MCF 10A (cell line): ENCODE results near the gene PCSK5. TPM values are rescaled to one million over a fixed set of nuclear protein-coding genes. Genes with fewer than 3 reads are reported as not detected.
"Not testable (repeated sequence)": the region's sequence is repeated elsewhere in the genome, so short reads cannot be mapped to it uniquely, and the experiment has no call there.

Experiments used
- BruUV-seq: library from RNA; stranded (reverse); fragments of 400-500 nt; replicated peaks from 2 replicates; lab custom pipeline; 2021; lab: Mats Ljungman, UMichigan
- CTCF ChIA-PET: fragments of 300-600 bp; sonication (Branson Sonifier 250); formaldehyde crosslinking; extraction: SDS; loops from one replicate; lab custom pipeline; 2021; ENCODE audit warnings: antibody characterized with exemption, inconsistent platforms; lab: Yijun Ruan, JAX
- POLR2A ChIA-PET: fragments of 300-600, 350-650 bp; sonication (Branson Sonifier 250); formaldehyde crosslinking; extraction: SDS; loops from one replicate; lab custom pipeline; 2020; ENCODE audit warnings: antibody characterized with exemption, inconsistent platforms; lab: Yijun Ruan, JAX
- DNase-seq: peaks from one replicate; pipeline ENCODE4 v3.0.0-alpha.2; 2018; ENCODE audit not compliant: unreplicated experiment
- H3K27ac Mint-ChIP-seq: one replicate; pipeline ENCODE4 v1.8.0; 2022; ENCODE audit warnings: mild to moderate bottlenecking, low read depth, mixed read lengths; ENCODE audit not compliant: unreplicated experiment
- H3K27me3 Mint-ChIP-seq: one replicate; pipeline ENCODE4 v1.8.0; 2022; ENCODE audit warnings: mixed read lengths; ENCODE audit not compliant: insufficient read depth, unreplicated experiment
- H3K36me3 Mint-ChIP-seq: one replicate; pipeline ENCODE4 v1.8.0; 2022; ENCODE audit warnings: mild to moderate bottlenecking, moderate library complexity, mixed read lengths; ENCODE audit not compliant: insufficient read depth, unreplicated experiment
- H3K4me1 Mint-ChIP-seq: one replicate; pipeline ENCODE4 v1.8.0; 2022; ENCODE audit warnings: mixed read lengths; ENCODE audit not compliant: insufficient read depth, unreplicated experiment
- H3K4me3 Mint-ChIP-seq: one replicate; pipeline ENCODE4 v1.8.0; 2022; ENCODE audit warnings: mild to moderate bottlenecking, moderate library complexity, mixed read lengths; ENCODE audit not compliant: unreplicated experiment
- H3K9me3 Mint-ChIP-seq: one replicate; pipeline ENCODE4 v1.8.0; 2022; ENCODE audit warnings: mixed read lengths; ENCODE audit not compliant: unreplicated experiment
- intact Hi-C: fragments of 100-400 bp; cut with micrococcal nuclease; formaldehyde crosslinking; loops from 2 replicates; pipeline ENCODE4 v1.14.1; 2022
- total RNA-seq: library from RNA; stranded (reverse); gene quantifications from 2 replicates; pipeline ENCODE4 v1.2.3, GENCODE V29; 2022
- TF ChIP-seq, protein P1 (sequence below): fragments of 200-600 bp; IDR thresholded peaks from one replicate; pipeline ENCODE4 v1.8.0; 2022; ENCODE audit warnings: antibody characterized with exemption, mild to moderate bottlenecking; ENCODE audit not compliant: unreplicated experiment

Gene PCSK5
- total RNA-seq, 1 experiment from 2014 or later = not detected

DNA sequence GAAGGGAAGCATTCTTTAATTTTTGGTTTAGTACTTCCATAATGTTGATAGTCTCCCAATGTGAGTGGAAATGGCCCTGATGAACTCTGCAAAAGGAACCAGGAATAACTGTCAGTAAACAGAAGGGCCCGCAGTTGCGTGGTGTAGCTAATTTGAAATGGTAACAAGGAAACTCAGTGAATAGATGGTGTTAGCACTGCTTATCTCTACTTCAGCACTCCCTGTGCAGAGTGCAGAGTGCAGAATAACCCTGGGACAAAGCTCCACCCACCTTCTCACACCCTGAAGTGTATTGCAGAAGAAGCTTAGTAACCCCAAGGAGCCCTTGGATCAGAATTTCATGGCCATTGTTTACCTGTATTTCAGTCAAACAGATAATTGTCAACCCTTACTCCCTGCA is 158.9 kb downstream of the PCSK5 start:
- Mint-ChIP-seq H3K4me3 (no peak overlapping the region), H3K27me3 (no peaks in the 10 kb centered on the region), H3K9me3 (peaks cover 37% of the 10 kb centered on the region), H3K4me1 (no peaks in the 10 kb centered on the region), H3K27ac (no peak overlapping the region), H3K36me3 (peaks cover 6% of the 10 kb centered on the region)
- DNase-seq = no peak
- BruUV-seq = no TSS peak
- intact Hi-C loops = no loop called here
- ChIA-PET CTCF (no interaction called here), POLR2A (no interaction called here)
- TF ChIP-seq, protein P1, sequence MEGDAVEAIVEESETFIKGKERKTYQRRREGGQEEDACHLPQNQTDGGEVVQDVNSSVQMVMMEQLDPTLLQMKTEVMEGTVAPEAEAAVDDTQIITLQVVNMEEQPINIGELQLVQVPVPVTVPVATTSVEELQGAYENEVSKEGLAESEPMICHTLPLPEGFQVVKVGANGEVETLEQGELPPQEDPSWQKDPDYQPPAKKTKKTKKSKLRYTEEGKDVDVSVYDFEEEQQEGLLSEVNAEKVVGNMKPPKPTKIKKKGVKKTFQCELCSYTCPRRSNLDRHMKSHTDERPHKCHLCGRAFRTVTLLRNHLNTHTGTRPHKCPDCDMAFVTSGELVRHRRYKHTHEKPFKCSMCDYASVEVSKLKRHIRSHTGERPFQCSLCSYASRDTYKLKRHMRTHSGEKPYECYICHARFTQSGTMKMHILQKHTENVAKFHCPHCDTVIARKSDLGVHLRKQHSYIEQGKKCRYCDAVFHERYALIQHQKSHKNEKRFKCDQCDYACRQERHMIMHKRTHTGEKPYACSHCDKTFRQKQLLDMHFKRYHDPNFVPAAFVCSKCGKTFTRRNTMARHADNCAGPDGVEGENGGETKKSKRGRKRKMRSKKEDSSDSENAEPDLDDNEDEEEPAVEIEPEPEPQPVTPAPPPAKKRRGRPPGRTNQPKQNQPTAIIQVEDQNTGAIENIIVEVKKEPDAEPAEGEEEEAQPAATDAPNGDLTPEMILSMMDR = no peak

DNA sequence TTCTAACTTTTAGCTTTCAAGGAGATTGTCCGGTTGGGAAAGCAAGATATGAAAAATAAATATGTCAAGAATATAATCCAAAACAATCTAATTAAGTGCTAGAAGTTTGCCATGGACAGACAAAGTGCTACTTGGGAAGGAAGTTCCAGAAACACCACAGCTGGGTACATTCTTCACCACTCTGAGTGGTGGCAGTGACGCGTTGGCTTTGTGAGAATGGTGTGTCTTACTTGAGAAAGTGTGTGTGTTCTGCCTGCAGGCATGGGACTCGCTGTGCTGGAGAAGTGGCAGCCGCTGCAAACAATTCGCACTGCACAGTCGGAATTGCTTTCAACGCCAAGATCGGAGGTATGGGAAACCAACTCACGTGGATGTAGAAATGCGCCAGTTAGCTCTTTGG is 177.2 kb downstream of the PCSK5 start:
- CTCF ChIA-PET = interaction anchor here (0.7 kb wide), 1 partner anchor 218 kb away, joined by 3 read pairs; no protein-coding TSS in a partner anchor

DNA sequence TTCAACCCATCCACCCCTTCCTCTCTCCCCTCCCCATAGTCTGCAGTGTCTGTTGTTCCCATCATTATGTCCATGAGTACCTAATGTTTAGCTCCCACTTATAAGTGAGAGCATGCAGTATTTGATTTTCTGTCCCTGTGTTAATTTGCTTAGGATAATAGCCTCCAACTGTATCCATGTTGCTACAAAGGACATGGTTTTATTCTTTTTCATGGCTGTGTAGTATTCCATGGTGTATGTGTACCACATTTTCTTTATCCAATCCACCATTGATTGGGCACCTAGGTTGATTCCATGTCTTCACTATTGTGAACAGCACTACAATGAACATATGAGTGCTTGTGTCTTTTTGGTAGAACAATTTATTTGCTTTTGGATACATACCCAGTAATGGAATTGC is 187.1 kb downstream of the PCSK5 start:
- TF ChIP-seq, protein P1 = no peak
- ChIA-PET CTCF (no interaction called here), POLR2A (no interaction called here)
- Mint-ChIP-seq H3K4me3 (no peak overlapping the region), H3K4me1 (no peaks in the 10 kb centered on the region), H3K36me3 (no peaks in the 10 kb centered on the region), H3K27me3 (no peaks in the 10 kb centered on the region), H3K27ac (no peak overlapping the region), H3K9me3 (peaks cover 51% of the 10 kb centered on the region)
- no peak for DNase-seq
- BruUV-seq = no TSS peak
- intact Hi-C loops = no loop called here

More for the DNA sequence above, 177.2 kb downstream of the PCSK5 start:
- intact Hi-C loops = no loop called here
- Mint-ChIP-seq H3K36me3 (no peaks in the 10 kb centered on the region), H3K27ac (no peak overlapping the region), H3K4me1 (no peaks in the 10 kb centered on the region), H3K9me3 (peaks cover 32% of the 10 kb centered on the region), H3K27me3 (no peaks in the 10 kb centered on the region), H3K4me3 (no peak overlapping the region)
- POLR2A ChIA-PET = no interaction called here
- no TSS peak for BruUV-seq
- DNase-seq = no peak
- TF ChIP-seq, protein P1 = no peak

DNA sequence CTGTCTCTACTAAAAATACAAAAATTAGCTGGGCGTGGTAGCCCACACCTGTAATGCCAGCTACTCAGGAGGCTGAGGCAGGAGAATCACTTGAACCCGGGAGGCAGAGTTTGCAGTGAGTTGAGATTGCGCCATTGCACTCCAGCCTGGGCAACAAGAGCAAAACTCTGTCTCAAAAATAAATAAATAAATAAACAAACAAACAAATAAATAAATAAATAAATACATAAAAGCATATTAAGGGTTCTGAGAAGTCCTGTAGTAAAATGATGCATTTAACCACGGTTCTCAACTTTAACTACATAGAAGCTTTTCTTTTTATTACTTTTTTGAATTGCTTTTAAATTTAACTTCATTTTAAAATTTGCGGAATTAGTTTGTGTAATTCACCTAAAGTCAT is 190.8 kb downstream of the PCSK5 start:
- H3K27me3 Mint-ChIP-seq, H3K36me3 Mint-ChIP-seq, H3K27ac Mint-ChIP-seq, intact Hi-C loops, H3K4me3 Mint-ChIP-seq, H3K4me1 Mint-ChIP-seq, POLR2A ChIA-PET, BruUV-seq, DNase-seq, CTCF ChIA-PET: not testable (repeated sequence)
- H3K9me3 Mint-ChIP-seq = peaks cover 46% of the 10 kb centered on the region

DNA sequence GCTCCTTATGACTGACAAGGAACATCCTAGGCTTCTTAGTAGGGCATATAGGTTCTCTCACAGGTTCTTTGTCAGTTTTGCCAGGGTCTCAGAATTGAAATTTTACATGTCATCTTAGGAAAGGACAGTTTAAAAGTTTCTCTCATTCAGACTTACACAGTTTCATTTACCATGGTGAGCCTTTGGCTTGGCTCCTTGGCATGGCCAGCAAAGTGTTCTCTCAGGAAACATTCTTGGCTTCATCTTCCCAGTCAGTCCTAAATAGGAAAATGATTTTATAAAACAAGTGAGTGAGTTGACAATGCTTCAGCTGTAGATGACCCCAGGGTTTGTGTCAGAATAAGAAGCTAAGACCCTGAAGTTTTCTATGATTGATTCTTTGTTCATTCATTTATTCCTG is 191.6 kb downstream of the PCSK5 start:
- H3K9me3 Mint-ChIP-seq = peaks cover 38% of the 10 kb centered on the region
- ChIA-PET POLR2A (no interaction called here), CTCF (no interaction called here)
- H3K4me3 Mint-ChIP-seq = no peak overlapping the region
- H3K36me3 Mint-ChIP-seq = no peaks in the 10 kb centered on the region
- H3K27ac Mint-ChIP-seq = no peak overlapping the region
- DNase-seq = no peak
- intact Hi-C loops = no loop called here
- H3K4me1 Mint-ChIP-seq = no peaks in the 10 kb centered on the region
- no peaks in the 10 kb centered on the region for H3K27me3 Mint-ChIP-seq
- BruUV-seq = no TSS peak
- TF ChIP-seq, protein P1 = no peak
